Measurements from ENCODE around the gene SCAF1. TPM values are rescaled to one million over a fixed set of nuclear protein-coding genes. Genes with fewer than 3 reads are reported as not detected.

The SCAF1 gene
- polyA plus RNA-seq, 1 donor from 2014 or later = 11.9 TPM

DNA sequence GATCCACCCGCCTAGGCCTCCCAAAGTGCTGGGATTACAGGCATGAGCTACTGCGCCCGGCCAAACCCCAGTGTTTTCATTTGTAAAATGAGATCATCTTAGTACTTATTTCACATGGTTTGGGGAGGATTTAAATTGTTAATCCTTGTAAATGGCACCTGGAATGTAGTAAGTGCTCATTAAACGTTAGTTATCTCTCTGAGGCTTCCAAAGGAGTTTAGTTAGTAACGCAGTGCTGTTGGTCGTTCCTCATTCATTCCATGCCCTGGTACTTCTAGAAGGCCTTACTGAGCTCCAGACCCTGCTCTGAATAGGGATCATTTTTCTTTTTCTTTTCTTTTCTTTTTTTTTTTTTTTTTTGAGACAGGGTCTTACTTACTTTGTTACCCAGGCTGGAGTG is 54.1 kb downstream of the SCAF1 start:
- Histone ChIP-seq H3K4me2 (ENCODE audit: low read length) (no peak overlapping the region), H4K20me1 (ENCODE audit: insufficient read depth) (no peaks in the 10 kb centered on the region), H3K4me3 (ENCODE audit: low read length) (no peak overlapping the region), H3K27me3 (ENCODE audit: insufficient read depth, low read depth, low read length) (no peaks in the 10 kb centered on the region), H3K79me2 (replicated peaks; ENCODE audit: insufficient read depth, low read length) (peaks cover 21% of the 10 kb centered on the region), H2AFZ (ENCODE audit: low read depth, low read length) (no peak overlapping the region), H3K9ac (ENCODE audit: low read length) (no peak overlapping the region), H3K27ac (ENCODE audit: low read length) (no peak overlapping the region), H3F3A (ENCODE audit: insufficient read depth, low read length, poor library complexity, severe bottlenecking) (no peaks in the 10 kb centered on the region), H3K9me3 (ENCODE audit: low read length) (no peaks in the 10 kb centered on the region), H3K9me2 (ENCODE audit: insufficient read depth, low read length) (no peaks in the 10 kb centered on the region), H3K36me3 (ENCODE audit: insufficient read depth, low read length) (peaks cover 7% of the 10 kb centered on the region)
- TF ChIP-seq RAD21 (conservative IDR thresholded peaks at IDR 0.05) (no peak), POLR2AphosphoS5 (IDR thresholded peaks at IDR 0.05) (no peak), MXI1 (conservative IDR thresholded peaks at IDR 0.05; ENCODE audit: poor library complexity, severe bottlenecking) (no peak), SMC3 (conservative IDR thresholded peaks at IDR 0.05; ENCODE audit: poor library complexity) (no peak), TAF1 (IDR thresholded peaks at IDR 0.05; ENCODE audit: low read depth) (no peak), EZH2 (IDR thresholded peaks at IDR 0.05; ENCODE audit: borderline replicate concordance, insufficient read depth, low read length, poor library complexity, severe bottlenecking) (no peak), EP300 (conservative IDR thresholded peaks at IDR 0.05; ENCODE audit: poor library complexity, severe bottlenecking) (no peak)
- TF ChIP-seq, protein P1, sequence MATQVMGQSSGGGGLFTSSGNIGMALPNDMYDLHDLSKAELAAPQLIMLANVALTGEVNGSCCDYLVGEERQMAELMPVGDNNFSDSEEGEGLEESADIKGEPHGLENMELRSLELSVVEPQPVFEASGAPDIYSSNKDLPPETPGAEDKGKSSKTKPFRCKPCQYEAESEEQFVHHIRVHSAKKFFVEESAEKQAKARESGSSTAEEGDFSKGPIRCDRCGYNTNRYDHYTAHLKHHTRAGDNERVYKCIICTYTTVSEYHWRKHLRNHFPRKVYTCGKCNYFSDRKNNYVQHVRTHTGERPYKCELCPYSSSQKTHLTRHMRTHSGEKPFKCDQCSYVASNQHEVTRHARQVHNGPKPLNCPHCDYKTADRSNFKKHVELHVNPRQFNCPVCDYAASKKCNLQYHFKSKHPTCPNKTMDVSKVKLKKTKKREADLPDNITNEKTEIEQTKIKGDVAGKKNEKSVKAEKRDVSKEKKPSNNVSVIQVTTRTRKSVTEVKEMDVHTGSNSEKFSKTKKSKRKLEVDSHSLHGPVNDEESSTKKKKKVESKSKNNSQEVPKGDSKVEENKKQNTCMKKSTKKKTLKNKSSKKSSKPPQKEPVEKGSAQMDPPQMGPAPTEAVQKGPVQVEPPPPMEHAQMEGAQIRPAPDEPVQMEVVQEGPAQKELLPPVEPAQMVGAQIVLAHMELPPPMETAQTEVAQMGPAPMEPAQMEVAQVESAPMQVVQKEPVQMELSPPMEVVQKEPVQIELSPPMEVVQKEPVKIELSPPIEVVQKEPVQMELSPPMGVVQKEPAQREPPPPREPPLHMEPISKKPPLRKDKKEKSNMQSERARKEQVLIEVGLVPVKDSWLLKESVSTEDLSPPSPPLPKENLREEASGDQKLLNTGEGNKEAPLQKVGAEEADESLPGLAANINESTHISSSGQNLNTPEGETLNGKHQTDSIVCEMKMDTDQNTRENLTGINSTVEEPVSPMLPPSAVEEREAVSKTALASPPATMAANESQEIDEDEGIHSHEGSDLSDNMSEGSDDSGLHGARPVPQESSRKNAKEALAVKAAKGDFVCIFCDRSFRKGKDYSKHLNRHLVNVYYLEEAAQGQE (IDR thresholded peaks at IDR 0.05; ENCODE audit: borderline replicate concordance) = no peak
- TF ChIP-seq, protein P2, sequence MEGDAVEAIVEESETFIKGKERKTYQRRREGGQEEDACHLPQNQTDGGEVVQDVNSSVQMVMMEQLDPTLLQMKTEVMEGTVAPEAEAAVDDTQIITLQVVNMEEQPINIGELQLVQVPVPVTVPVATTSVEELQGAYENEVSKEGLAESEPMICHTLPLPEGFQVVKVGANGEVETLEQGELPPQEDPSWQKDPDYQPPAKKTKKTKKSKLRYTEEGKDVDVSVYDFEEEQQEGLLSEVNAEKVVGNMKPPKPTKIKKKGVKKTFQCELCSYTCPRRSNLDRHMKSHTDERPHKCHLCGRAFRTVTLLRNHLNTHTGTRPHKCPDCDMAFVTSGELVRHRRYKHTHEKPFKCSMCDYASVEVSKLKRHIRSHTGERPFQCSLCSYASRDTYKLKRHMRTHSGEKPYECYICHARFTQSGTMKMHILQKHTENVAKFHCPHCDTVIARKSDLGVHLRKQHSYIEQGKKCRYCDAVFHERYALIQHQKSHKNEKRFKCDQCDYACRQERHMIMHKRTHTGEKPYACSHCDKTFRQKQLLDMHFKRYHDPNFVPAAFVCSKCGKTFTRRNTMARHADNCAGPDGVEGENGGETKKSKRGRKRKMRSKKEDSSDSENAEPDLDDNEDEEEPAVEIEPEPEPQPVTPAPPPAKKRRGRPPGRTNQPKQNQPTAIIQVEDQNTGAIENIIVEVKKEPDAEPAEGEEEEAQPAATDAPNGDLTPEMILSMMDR (IDR thresholded peaks at IDR 0.05; ENCODE audit: poor library complexity, severe bottlenecking) = no peak

DNA sequence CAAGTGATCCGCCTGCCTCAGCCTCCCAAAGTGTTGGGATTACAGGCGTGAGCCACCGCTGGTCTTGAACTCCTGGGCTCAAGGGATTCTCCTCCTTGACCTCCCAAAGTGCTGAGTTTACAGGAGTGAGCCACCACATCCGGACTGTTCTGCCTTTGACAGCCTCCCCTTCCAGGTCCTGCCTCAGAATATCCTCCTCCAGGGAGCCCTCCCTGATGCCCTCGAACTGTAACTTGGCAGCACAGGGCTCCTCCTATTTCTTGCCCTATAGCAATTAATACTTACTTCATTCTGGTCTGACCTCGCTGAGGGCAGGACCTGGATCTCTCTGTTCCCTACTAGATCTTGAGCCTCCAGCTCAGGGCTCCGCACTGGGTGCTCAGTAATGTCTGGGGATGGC is 54.9 kb downstream of the SCAF1 start:
- no peaks in the 10 kb centered on the region for H4K20me1 ChIP-seq (ENCODE audit: insufficient read depth)
- H2AFZ ChIP-seq (ENCODE audit: low read depth, low read length) = no peak overlapping the region
- H3K9me3 ChIP-seq (ENCODE audit: low read length) = no peaks in the 10 kb centered on the region
- H3K4me2 ChIP-seq (ENCODE audit: low read length) = no peak overlapping the region
- H3K9ac ChIP-seq (ENCODE audit: low read length) = no peak overlapping the region
- no peak overlapping the region for H3K27ac ChIP-seq (ENCODE audit: low read length)
- H3K9me2 ChIP-seq (ENCODE audit: insufficient read depth, low read length) = no peaks in the 10 kb centered on the region
- no peaks in the 10 kb centered on the region for H3K27me3 ChIP-seq (ENCODE audit: insufficient read depth, low read depth, low read length)
- H3K4me3 ChIP-seq (ENCODE audit: low read length) = no peak overlapping the region
- no peaks in the 10 kb centered on the region for H3F3A ChIP-seq (ENCODE audit: insufficient read depth, low read length, poor library complexity, severe bottlenecking)
- H3K36me3 ChIP-seq (ENCODE audit: insufficient read depth, low read length) = peaks cover 7% of the 10 kb centered on the region
- TF ChIP-seq TAF1 (IDR thresholded peaks at IDR 0.05; ENCODE audit: low read depth) = no peak
- no peak for TF ChIP-seq POLR2AphosphoS5 (IDR thresholded peaks at IDR 0.05)
- no peak for TF ChIP-seq SMC3 (conservative IDR thresholded peaks at IDR 0.05; ENCODE audit: poor library complexity)
- no peak for TF ChIP-seq RAD21 (conservative IDR thresholded peaks at IDR 0.05)
- TF ChIP-seq EZH2 (IDR thresholded peaks at IDR 0.05; ENCODE audit: borderline replicate concordance, insufficient read depth, low read length, poor library complexity, severe bottlenecking) = no peak
- peaks cover 17% of the 10 kb centered on the region for H3K79me2 ChIP-seq (replicated peaks; ENCODE audit: insufficient read depth, low read length)
